ENCODE results near the gene RPGRIP1L. TPM values are rescaled to one million over a fixed set of nuclear protein-coding genes. Genes with fewer than 3 reads are reported as not detected.

Gene RPGRIP1L
- total RNA-seq, 1 experiment from 2014 or later = 19.8 TPM

DNA sequence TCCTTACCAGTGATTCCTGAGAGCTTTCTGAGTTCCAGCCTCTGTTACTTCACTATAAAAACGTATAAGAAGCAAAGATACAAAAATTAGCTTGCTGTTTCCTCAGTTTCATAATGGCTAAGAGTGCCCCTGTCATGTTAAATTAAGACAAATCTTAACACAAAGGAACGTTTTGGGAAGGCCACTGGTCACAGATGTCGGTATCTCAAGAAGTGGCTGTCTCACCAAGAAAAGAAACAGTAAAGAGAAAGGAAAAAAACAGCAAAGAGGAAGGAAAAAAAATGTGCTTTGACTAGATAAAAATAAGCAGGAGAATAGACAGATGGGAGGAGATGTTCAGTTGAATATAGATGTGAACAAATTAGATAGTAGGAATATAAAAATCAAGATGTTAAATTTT, 105.9 kb downstream of the RPGRIP1L start:
- H3K36me3 ChIP-seq (ENCODE audit: insufficient read depth, low read length, poor library complexity, severe bottlenecking) = no peaks in the 10 kb centered on the region
- no peaks in the 10 kb centered on the region for H3K27me3 ChIP-seq (replicated peaks; ENCODE audit: insufficient read depth, low read depth, low read length, poor library complexity)
- intact Hi-C loops (cut with micrococcal nuclease; ENCODE audit: unreplicated experiment) = no loop called here
- TF ChIP-seq, protein P1, sequence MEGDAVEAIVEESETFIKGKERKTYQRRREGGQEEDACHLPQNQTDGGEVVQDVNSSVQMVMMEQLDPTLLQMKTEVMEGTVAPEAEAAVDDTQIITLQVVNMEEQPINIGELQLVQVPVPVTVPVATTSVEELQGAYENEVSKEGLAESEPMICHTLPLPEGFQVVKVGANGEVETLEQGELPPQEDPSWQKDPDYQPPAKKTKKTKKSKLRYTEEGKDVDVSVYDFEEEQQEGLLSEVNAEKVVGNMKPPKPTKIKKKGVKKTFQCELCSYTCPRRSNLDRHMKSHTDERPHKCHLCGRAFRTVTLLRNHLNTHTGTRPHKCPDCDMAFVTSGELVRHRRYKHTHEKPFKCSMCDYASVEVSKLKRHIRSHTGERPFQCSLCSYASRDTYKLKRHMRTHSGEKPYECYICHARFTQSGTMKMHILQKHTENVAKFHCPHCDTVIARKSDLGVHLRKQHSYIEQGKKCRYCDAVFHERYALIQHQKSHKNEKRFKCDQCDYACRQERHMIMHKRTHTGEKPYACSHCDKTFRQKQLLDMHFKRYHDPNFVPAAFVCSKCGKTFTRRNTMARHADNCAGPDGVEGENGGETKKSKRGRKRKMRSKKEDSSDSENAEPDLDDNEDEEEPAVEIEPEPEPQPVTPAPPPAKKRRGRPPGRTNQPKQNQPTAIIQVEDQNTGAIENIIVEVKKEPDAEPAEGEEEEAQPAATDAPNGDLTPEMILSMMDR (conservative IDR thresholded peaks at IDR 0.05; ENCODE audit: low read depth, low read length) = no peak
- TF ChIP-seq EZH2 (IDR thresholded peaks at IDR 0.05; ENCODE audit: borderline replicate concordance, low read depth, low read length, poor library complexity, severe bottlenecking) = no peak
- no TSS peak for BruUV-seq (replicated peaks)
- no peak for DNase-seq (ENCODE audit: low spot score)
- H3K4me1 ChIP-seq (ENCODE audit: insufficient read depth, low read length, poor library complexity, severe bottlenecking) = peaks cover 5% of the 10 kb centered on the region
- ChIA-PET POLR2A (ENCODE audit: low non-redundant PET) (no interaction called here), CTCF (no interaction called here)
- H3K9me3 ChIP-seq (ENCODE audit: low read depth, low read length, poor library complexity, severe bottlenecking) = no peaks in the 10 kb centered on the region
- no peak overlapping the region for H3K4me3 ChIP-seq (ENCODE audit: low read depth, low read length, poor library complexity, severe bottlenecking)
- no peak overlapping the region for H3K27ac ChIP-seq (ENCODE audit: low read depth, low read length, poor library complexity, severe bottlenecking)

DNA sequence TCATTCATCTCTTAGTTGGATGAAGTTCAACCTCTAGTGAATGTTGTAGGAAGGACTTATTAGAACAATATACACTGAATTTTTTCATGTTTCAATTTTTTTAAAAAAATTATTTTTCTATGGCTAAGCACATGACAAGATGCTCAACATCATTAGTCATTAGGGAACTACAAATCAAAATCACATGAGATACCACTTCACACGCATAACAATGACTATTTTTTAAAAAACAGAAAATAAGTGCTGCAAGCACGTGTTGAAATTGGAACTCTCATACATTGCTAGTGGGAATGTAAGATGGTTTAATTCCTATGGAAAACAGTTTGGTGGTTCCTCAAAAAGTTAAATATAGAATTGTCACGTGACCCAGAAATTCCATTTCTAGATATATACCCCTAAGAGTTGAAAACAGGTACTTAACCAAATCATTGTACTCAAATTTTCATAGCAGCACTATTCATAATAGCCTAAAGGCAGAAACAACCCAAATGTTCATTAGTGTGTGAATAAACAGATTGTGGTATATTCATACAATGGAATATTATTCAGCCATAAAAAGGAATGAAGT, 115.5 kb downstream of the RPGRIP1L start:
- ChIA-PET CTCF (no interaction called here), POLR2A (ENCODE audit: low non-redundant PET) (no interaction called here)
- intact Hi-C loops (cut with micrococcal nuclease; ENCODE audit: unreplicated experiment) = no loop called here
- no peaks in the 10 kb centered on the region for H3K9me3 ChIP-seq (ENCODE audit: low read depth, low read length, poor library complexity, severe bottlenecking)
- peaks cover 11% of the 10 kb centered on the region for H3K4me1 ChIP-seq (ENCODE audit: insufficient read depth, low read length, poor library complexity, severe bottlenecking)
- H3K36me3 ChIP-seq (ENCODE audit: insufficient read depth, low read length, poor library complexity, severe bottlenecking) = no peaks in the 10 kb centered on the region
- TF ChIP-seq, protein P1 (conservative IDR thresholded peaks at IDR 0.05; ENCODE audit: low read depth, low read length) = no peak
- TF ChIP-seq EZH2 (IDR thresholded peaks at IDR 0.05; ENCODE audit: borderline replicate concordance, low read depth, low read length, poor library complexity, severe bottlenecking) = no peak
- BruUV-seq (replicated peaks) = no TSS peak
- no peak for DNase-seq (ENCODE audit: low spot score)
- no peak overlapping the region for H3K4me3 ChIP-seq (ENCODE audit: low read depth, low read length, poor library complexity, severe bottlenecking)
- no peak overlapping the region for H3K27ac ChIP-seq (ENCODE audit: low read depth, low read length, poor library complexity, severe bottlenecking)
- H3K27me3 ChIP-seq (replicated peaks; ENCODE audit: insufficient read depth, low read depth, low read length, poor library complexity) = no peaks in the 10 kb centered on the region

DNA sequence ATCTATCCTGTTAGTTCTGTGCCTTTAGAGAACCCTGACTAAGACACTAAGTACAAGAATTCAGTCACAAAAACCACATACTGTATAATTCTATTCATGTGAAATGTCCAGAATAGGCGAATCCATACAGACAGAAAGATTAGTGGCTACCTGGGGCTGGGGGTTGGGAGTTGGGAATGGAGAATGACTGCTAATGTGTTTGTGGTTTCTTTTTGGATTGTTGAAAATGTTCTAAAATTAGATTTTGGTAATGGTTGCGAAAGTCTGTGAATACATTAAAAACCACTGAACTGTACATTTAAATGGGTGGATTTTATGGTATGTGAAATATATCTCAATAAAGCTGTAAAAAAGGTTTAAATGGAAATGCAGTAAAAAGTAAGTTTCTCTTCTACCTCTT, 120.3 kb downstream of the RPGRIP1L start:
- BruUV-seq (replicated peaks) = no TSS peak
- CTCF ChIA-PET = no interaction called here
- TF ChIP-seq, protein P1 (conservative IDR thresholded peaks at IDR 0.05; ENCODE audit: low read depth, low read length) = no peak
- TF ChIP-seq EZH2 (IDR thresholded peaks at IDR 0.05; ENCODE audit: borderline replicate concordance, low read depth, low read length, poor library complexity, severe bottlenecking) = no peak

More for the DNA sequence above, 120.3 kb downstream of the RPGRIP1L start:
- DNase-seq (ENCODE audit: low spot score) = peak; percentile 9
- intact Hi-C loops (cut with micrococcal nuclease; ENCODE audit: unreplicated experiment) = no loop called here
- Histone ChIP-seq H3K4me1 (ENCODE audit: insufficient read depth, low read length, poor library complexity, severe bottlenecking) (peaks cover 11% of the 10 kb centered on the region), H3K27me3 (replicated peaks; ENCODE audit: insufficient read depth, low read depth, low read length, poor library complexity) (no peaks in the 10 kb centered on the region), H3K9me3 (ENCODE audit: low read depth, low read length, poor library complexity, severe bottlenecking) (no peaks in the 10 kb centered on the region), H3K27ac (ENCODE audit: low read depth, low read length, poor library complexity, severe bottlenecking) (no peak overlapping the region), H3K4me3 (ENCODE audit: low read depth, low read length, poor library complexity, severe bottlenecking) (no peak overlapping the region), H3K36me3 (ENCODE audit: insufficient read depth, low read length, poor library complexity, severe bottlenecking) (no peaks in the 10 kb centered on the region)
- POLR2A ChIA-PET (ENCODE audit: low non-redundant PET) = no interaction called here

Measured in A673 (cell line).